ENCODE data around the gene SLU7.

- TF ChIP-seq CTCF (conservative IDR thresholded peaks at IDR 0.05; ENCODE audit: low read length): no peak
- TF ChIP-seq EZH2phosphoT487 (IDR thresholded peaks at IDR 0.05; ENCODE audit: borderline replicate concordance, low read depth, low read length): no peak
Observed at GRCh38 chr5:160360310-160360709, 58.6 kb downstream of the SLU7 start.

Measured in OCI-LY7 (cell line).